Body of pancreas (tissue), 4 donors: ENCODE measurements around the gene AKAP13. TPM values are rescaled to one million over a fixed set of nuclear protein-coding genes. Genes with fewer than 3 reads are reported as not detected.

Experiments
- ATAC-seq: fragments of 150-250 bp; one replicate; pipeline ENCODE4 v1.9.1; 2016
- DNase-seq, 4 donors: peaks; one replicate each; pipeline ENCODE4 v3.0.0-alpha.2; 2019
- H3K27ac ChIP-seq, 4 donors: fragments of 200-600 bp; sonication (generic); 1 replicate in 3 of 4; 2 replicates in 1 of 4; pipeline versions ENCODE4 v1.5.1 to v1.6.1; 2016 to 2019; ENCODE audit warnings: mild to moderate bottlenecking in 1 of 4, mixed read lengths in 1 of 4, moderate library complexity in 1 of 4
- H3K27me3 ChIP-seq, 2 donors: fragments of 200-600 bp; sonication (generic); one replicate each; pipeline ENCODE4 v1.6.0; 2016; ENCODE audit warnings: mild to moderate bottlenecking in 1 of 2
- H3K36me3 ChIP-seq, 2 donors: fragments of 200-600 bp; sonication (generic); replicated peaks in 1 of 2; 2 replicates each; pipeline ENCODE4 v1.5.1; 2016; ENCODE audit warnings: low read depth in 2 of 2; ENCODE audit not compliant: insufficient read depth in 1 of 2
- H3K4me1 ChIP-seq: fragments of 200-600 bp; sonication (generic); one replicate; pipeline ENCODE4 v1.6.0; 2016
- H3K4me3 ChIP-seq, 2 donors: fragments of 200-600 bp; sonication (generic); 1 replicate in 1 of 2; 2 replicates in 1 of 2; pipeline ENCODE4 v1.5.1; 2016 to 2019
- H3K9me3 ChIP-seq, 3 donors: fragments of 200-600 bp; sonication (generic); 1 replicate in 2 of 3; 2 replicates in 1 of 3; pipeline ENCODE4 v1.5.1; 2016
- POLR2A ChIP-seq, 3 donors: fragments of 450-650 bp; IDR thresholded peaks; one replicate each; pipeline ENCODE4 v1.6.1; 2016; ENCODE audit warnings: antibody characterized with exemption in 3 of 3, mild to moderate bottlenecking in 2 of 3
- WGBS, 2 donors: methylation state at CpG; one replicate each; pipeline ENCODE4 v1.1.5; 2017; 5-methylcytosine and 5-hydroxymethylcytosine counted together
- intact Hi-C: fragments of 100-400 bp; cut with DNase I; formaldehyde crosslinking; loops from one replicate; pipeline ENCODE4 v1.15.1; 2023
- total RNA-seq, 2 donors: library from RNA; depleted of rRNA; stranded (reverse); fragments of >200 nt; gene quantifications; one replicate each; pipeline ENCODE4 v1.1.0, GENCODE V29; 2016
- TF ChIP-seq, protein P1 (sequence below), 7 experiments: fragments of 450-650 bp in 4 of 7; fragments of 200-600 bp in 3 of 7; sonication (generic) in 3 of 7; IDR thresholded peaks; one replicate each; pipeline ENCODE4 v1.5.1; 2016 to 2019; ENCODE audit warnings: antibody characterized with exemption in 7 of 7

Gene AKAP13
- total RNA-seq, 2 donors from 2014 or later: 102 to 160 TPM

DNA sequence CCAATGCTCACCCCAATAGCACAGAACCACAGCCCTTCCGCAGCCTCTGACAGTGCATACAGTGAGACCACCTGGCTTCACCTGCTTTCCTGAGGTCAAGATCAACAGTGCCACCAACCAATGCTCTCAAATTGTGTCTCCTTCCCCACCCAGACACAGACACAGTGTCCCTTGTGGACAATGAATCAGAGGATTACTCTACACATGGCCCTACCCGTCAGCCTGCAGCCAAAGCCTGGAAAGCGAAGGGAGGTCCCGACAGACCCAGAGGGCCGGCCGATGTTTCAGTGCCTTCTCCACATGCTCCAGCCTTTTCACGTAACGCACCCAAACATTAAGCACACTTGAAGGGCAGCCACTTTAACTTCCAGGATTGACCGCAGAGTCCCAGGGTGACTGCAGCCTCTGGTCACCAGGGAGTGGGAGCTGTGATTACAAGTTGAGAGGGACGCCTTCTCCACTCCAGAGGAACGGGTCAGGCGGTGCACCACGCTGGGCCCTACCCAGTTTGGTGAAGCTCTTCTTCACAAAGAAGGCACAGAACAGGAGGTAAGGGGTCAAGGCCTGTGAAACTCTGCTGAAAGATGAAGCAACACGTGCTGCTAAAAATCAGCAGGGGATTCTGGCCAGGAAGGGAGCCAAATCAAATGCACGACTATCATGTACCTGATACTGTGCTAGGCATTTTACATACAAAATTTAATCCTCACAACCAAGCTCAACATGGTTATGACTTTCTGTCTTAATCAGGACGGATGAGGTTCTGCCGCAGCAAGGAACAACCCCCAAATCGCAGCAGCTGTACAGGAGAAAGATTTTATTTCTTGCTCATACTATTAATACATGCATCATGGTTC lies 397.1 kb downstream of the AKAP13 start:
- Histone ChIP-seq H3K9me3 (no peaks in the 10 kb centered on the region), H3K27me3 (no peaks in the 10 kb centered on the region), H3K27ac (no peak overlapping the region), H3K4me1 (no peaks in the 10 kb centered on the region), H3K4me3 (no peak overlapping the region), H3K36me3 (no peaks in the 10 kb centered on the region)
- DNase-seq (no peak), ATAC-seq (no peak)
- 88 to 89% methylated on average over 12 to 18 of the region's 18 CpGs for WGBS, 2 donors
- TF ChIP-seq, protein P1, sequence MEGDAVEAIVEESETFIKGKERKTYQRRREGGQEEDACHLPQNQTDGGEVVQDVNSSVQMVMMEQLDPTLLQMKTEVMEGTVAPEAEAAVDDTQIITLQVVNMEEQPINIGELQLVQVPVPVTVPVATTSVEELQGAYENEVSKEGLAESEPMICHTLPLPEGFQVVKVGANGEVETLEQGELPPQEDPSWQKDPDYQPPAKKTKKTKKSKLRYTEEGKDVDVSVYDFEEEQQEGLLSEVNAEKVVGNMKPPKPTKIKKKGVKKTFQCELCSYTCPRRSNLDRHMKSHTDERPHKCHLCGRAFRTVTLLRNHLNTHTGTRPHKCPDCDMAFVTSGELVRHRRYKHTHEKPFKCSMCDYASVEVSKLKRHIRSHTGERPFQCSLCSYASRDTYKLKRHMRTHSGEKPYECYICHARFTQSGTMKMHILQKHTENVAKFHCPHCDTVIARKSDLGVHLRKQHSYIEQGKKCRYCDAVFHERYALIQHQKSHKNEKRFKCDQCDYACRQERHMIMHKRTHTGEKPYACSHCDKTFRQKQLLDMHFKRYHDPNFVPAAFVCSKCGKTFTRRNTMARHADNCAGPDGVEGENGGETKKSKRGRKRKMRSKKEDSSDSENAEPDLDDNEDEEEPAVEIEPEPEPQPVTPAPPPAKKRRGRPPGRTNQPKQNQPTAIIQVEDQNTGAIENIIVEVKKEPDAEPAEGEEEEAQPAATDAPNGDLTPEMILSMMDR (IDR thresholded peaks at IDR 0.05): no peak
- no peak for TF ChIP-seq POLR2A (IDR thresholded peaks at IDR 0.05)
- intact Hi-C loops: no loop called here

GRCh38 chr15:85778107-85778776 lies 397.8 kb downstream of the AKAP13 start:
- Histone ChIP-seq H3K27me3 (no peaks in the 10 kb centered on the region), H3K27ac (no peak overlapping the region), H3K4me1 (no peaks in the 10 kb centered on the region), H3K36me3 (no peaks in the 10 kb centered on the region), H3K9me3 (no peaks in the 10 kb centered on the region), H3K4me3 (no peak overlapping the region)
- TF ChIP-seq POLR2A (IDR thresholded peaks at IDR 0.05): no peak
- TF ChIP-seq, protein P1 (IDR thresholded peaks at IDR 0.05): no peak
- WGBS, 2 donors: 59 to 63% methylated on average over 7 to 10 of the region's 10 CpGs
- intact Hi-C loops: no loop called here
- no peak for ATAC-seq
- no peak for DNase-seq

- WGBS, 2 donors: 91 to 96% methylated on average over 1 of the region's 1 CpG
- no peak for TF ChIP-seq POLR2A (IDR thresholded peaks at IDR 0.05)
- TF ChIP-seq, protein P1 (IDR thresholded peaks at IDR 0.05): no peak
- no peaks in the 10 kb centered on the region for H3K36me3 ChIP-seq
- DNase-seq: no peak
- H3K4me3 ChIP-seq: no peak overlapping the region
- H3K4me1 ChIP-seq: no peaks in the 10 kb centered on the region
- H3K9me3 ChIP-seq: no peaks in the 10 kb centered on the region
- no peak overlapping the region for H3K27ac ChIP-seq
- ATAC-seq: no peak
- H3K27me3 ChIP-seq: no peaks in the 10 kb centered on the region
- intact Hi-C loops: no loop called here
Observed at GRCh38 chr15:85779249-85779648, 398.8 kb downstream of the AKAP13 start.

DNA sequence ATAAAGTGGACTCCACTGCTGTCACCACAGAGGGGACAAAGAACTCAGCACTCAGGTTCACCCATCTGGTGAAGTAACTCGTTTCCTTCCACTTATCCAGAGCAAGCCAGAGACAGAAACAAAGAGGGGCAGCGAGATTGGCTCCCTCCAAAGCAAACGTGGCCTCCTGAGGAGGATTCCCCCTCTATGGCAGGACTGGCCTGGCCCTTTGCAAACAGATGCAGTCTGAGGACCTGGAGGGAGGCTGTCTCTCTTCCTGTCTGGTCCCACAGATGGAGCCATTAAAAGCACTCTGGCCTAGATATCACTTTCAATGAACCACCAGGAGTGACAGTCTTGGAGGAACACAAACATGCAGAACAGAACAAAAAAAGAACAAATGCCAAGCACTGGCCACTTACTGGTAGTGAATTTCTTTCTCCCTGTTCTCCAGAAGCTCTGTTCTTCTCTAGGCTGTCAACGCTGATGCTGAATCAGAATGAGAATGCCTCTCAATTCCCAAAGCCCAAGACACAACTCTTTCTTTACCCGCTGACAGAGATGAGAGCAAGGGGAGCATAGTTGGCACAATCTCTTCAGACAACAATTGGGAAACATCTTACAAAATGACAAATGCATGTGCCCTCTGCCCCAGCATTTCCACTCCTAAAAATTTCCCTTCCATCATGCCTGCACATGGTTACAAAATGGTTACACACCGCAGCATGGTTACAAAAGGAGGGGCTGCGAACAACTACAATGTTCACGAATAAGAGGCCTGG lies 400.0 kb downstream of the AKAP13 start:
- no peaks in the 10 kb centered on the region for H3K27me3 ChIP-seq
- no peaks in the 10 kb centered on the region for H3K9me3 ChIP-seq
- WGBS, 2 donors: 85 to 95% methylated on average over 8 of the region's 8 CpGs
- no peak overlapping the region for H3K4me3 ChIP-seq
- H3K4me1 ChIP-seq: peaks cover 5% of the 10 kb centered on the region
- H3K36me3 ChIP-seq: no peaks in the 10 kb centered on the region
- no peak for TF ChIP-seq POLR2A (IDR thresholded peaks at IDR 0.05)
- TF ChIP-seq, protein P1 (IDR thresholded peaks at IDR 0.05): no peak
- no peak for ATAC-seq
- no peak overlapping the region for H3K27ac ChIP-seq
- no peak for DNase-seq
- intact Hi-C loops: no loop called here
